H54 (cell line): ENCODE data around the gene LRPPRC.

ENCODE experiments used
- DNase-seq: peaks from one replicate; pipeline ENCODE4 v3.0.0; 2011; ENCODE audit warnings: low spot score, mixed read lengths; ENCODE audit not compliant: insufficient read length
- FAIRE-seq: peaks from 3 replicates; lab custom pipeline; 2011; peaks lifted over from hg19 to GRCh38; lab: Jason Lieb, UNC
- POLR2A ChIP-seq: IDR thresholded peaks from 2 replicates; pipeline ENCODE4 v1.6.1; 2011; ENCODE audit warnings: low read depth, mild to moderate bottlenecking, low read length

LRPPRC gene

GRCh38 chr2:43882312-43882711 lies 113.5 kb downstream of the LRPPRC start:
- FAIRE-seq (no peak), DNase-seq (no peak)
- TF ChIP-seq POLR2A: no peak

DNA sequence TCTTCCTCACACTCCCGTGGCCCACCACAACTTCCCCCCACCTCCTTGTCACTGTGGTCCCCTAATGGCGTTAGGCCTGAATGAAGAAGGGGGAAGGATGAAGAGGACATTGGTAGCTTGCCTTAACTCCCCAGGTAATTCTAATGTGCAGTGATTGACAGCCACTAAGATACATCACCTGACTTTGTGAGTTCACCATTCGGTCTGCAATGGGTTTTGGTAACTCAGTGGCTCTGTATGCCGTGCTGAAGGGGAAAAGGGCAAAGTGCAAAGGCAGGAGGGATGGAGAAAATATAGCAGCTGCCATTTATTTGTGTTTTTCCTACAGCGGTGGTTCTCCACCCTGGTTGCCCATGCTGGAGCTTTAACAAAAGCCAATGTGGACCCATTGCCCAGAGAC lies 114.8 kb downstream of the LRPPRC start:
- TF ChIP-seq POLR2A: no peak
- DNase-seq (no peak), FAIRE-seq (no peak)

DNA sequence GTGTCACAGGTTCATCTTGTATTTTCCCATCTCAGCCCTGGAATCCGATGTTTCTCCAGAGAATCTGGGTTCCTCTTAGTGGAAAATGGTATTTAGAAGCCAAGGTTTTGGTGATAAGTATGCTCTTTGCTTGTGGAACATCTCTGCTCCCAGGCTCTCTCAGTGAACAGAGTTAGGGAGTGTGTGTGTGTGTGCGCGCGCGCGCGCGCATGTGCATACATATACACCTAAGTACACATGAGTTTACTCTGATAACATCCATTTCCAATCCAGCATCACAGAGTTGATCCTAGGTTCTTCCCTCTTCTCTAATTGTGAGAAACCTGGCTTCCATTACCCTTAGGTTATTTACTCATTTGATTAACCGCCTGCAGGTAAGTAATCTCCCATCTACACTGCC lies 115.3 kb downstream of the LRPPRC start:
- no peak for DNase-seq
- TF ChIP-seq POLR2A: no peak
- no peak for FAIRE-seq

DNA sequence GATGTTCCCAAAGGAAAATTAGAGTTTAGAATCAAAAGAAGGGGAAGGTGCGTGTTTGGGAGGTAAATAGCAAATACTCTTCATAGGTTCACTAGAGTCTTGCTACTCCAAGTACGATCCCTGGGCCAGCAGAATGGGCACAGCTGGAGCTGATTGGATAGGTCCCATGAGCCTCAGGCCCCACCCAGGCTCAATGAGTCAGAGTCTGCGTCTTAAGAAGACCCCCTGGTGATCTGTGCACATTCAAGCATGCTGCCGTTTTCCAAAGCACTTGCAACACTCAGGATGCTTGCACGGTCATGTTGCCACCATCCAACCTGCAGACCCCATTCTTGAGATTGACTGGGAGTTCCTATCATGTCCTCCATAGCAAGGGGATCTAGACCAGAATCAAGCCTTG lies 116.5 kb downstream of the LRPPRC start:
- TF ChIP-seq POLR2A: no peak
- FAIRE-seq (no peak), DNase-seq (peak; percentile 34)

- TF ChIP-seq POLR2A: no peak
- DNase-seq (peak; percentile 67), FAIRE-seq (peak; percentile 36)
These were observed 117.9 kb downstream of the LRPPRC start for GRCh38 chr2:43877782-43878464.

DNA sequence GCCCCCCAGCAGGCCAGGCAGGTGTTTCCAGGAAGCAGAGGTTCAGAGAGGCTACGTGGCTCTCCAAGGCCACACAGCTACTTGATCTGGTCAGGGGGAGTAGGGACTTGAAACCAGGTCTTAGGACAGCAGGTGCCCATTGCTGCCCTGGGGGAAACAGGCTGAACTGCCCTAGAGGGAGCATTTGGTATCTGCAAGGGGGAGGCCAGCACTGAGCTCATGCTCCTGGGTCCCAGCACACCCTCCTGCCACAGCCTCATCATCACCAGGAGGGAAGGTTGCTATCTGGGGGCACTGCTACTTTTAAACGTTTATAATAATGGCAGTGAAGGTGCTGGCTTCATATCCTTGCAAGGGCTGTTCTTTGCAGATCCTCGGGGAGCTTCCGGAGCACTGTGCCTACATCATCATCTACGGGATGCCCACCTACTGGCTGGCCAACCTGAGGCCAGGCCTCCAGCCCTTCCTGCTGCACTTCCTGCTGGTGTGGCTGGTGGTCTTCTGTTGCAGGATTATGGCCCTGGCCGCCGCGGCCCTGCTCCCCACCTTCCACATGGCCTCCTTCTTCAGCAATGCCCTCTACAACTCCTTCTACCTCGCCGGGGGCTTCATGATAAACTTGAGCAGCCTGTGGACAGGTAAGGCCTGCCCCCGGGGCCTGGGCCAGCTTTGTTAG lies 120.9 kb downstream of the LRPPRC start:
- no peak for TF ChIP-seq POLR2A
- DNase-seq: no peak

GRCh38 chr2:43872151-43872550 lies 123.6 kb downstream of the LRPPRC start:
- no peak for TF ChIP-seq POLR2A
- no peak for FAIRE-seq
- DNase-seq: no peak

More for the DNA sequence above, 120.9 kb downstream of the LRPPRC start:
- no peak for FAIRE-seq

- FAIRE-seq: no peak
- DNase-seq: no peak
- TF ChIP-seq POLR2A: no peak
These were observed 140.5 kb downstream of the LRPPRC start for GRCh38 chr2:43855292-43855691.

GRCh38 chr2:43854671-43855070 lies 141.1 kb downstream of the LRPPRC start:
- DNase-seq: no peak
- FAIRE-seq: no peak
- no peak for TF ChIP-seq POLR2A

- FAIRE-seq: no peak
These were observed 142.4 kb downstream of the LRPPRC start for GRCh38 chr2:43853141-43854081.

GRCh38 chr2:43852196-43852730 lies 143.5 kb downstream of the LRPPRC start:
- FAIRE-seq (no peak), DNase-seq (no peak)
- no peak for TF ChIP-seq POLR2A

More at GRCh38 chr2:43853141-43854081, 142.4 kb downstream of the LRPPRC start:
- TF ChIP-seq POLR2A: no peak
- DNase-seq: no peak

DNA sequence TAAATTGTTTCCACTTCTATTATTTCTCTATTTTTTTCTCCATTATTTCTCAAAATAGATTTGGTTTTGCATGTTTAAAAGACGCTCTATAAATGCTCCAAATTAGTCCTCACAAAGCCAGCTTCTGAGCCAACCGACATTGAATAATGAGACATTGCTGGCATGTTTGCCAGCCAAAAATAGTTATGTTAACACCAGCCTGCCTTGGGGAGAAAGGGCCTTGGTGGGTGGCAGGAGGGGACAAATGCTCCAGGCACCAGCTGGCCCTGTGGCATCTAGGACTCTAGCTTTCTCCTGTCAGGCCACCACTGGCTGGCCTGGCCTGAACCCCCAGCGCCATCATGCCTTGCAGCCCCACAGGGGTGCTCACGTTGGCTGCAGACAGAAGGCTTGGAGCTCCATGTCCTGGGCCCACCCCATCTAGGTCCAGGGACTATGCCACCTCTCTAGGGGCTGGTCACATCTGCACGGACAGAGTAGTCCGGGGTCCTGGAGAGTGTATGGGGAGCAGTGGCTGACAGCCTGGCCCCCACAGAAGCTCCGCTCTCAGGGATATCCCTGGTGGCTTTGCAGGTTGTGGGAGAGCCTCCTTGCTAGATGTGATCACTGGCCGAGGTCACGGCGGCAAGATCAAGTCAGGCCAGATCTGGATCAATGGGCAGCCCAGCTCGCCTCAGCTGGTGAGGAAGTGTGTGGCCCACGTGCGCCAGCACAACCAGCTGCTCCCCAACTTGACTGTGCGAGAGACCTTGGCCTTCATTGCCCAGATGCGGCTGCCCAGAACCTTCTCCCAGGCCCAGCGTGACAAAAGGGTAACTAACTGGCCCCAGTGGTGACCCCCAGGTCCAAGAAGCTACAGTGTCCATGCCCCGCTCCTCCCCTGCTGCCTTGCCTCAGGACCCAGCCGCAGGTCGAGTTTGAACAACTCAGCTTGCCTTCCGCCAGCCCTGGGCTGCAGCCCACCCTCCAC lies 144.5 kb downstream of the LRPPRC start:
- DNase-seq (no peak), FAIRE-seq (no peak)
- TF ChIP-seq POLR2A: no peak
